Immature natural killer cell (primary cell): ENCODE results near the gene DEGS2. TPM values are rescaled to one million over a fixed set of nuclear protein-coding genes. Genes with fewer than 3 reads are reported as not detected.

Source experiments
- DNase-seq, 3 donors: peaks; one replicate each; pipeline ENCODE4 v3.0.0; 2022; ENCODE audit warnings: mixed read lengths in 1 of 3
- H3K27ac Mint-ChIP-seq, 6 donors: one replicate each; pipeline ENCODE4 v1.8.0; 2020; ENCODE audit warnings: mixed read lengths in 6 of 6, mild to moderate bottlenecking in 5 of 6, inconsistent platforms in 4 of 6, moderate library complexity in 3 of 6
- H3K27me3 Mint-ChIP-seq, 3 donors: one replicate each; pipeline ENCODE4 v1.8.0; 2020 to 2021; ENCODE audit warnings: low read depth in 3 of 3, mild to moderate bottlenecking in 3 of 3, mixed read lengths in 3 of 3, moderate library complexity in 3 of 3, inconsistent platforms in 1 of 3
- H3K36me3 Mint-ChIP-seq, 3 donors: one replicate each; pipeline ENCODE4 v1.8.0; 2020; ENCODE audit warnings: mixed read lengths in 3 of 3, inconsistent platforms in 2 of 3, mild to moderate bottlenecking in 2 of 3
- H3K4me1 Mint-ChIP-seq, 2 donors: one replicate each; pipeline ENCODE4 v1.8.0; 2020; ENCODE audit warnings: inconsistent platforms in 2 of 2, mild to moderate bottlenecking in 2 of 2, mixed read lengths in 2 of 2, moderate library complexity in 1 of 2
- H3K4me3 Mint-ChIP-seq, 5 donors: one replicate each; pipeline ENCODE4 v1.8.0; 2020; ENCODE audit warnings: mild to moderate bottlenecking in 5 of 5, mixed read lengths in 5 of 5, inconsistent platforms in 3 of 5, moderate library complexity in 3 of 5
- H3K9me3 Mint-ChIP-seq, 6 donors: one replicate each; pipeline ENCODE4 v1.8.0; 2020; ENCODE audit warnings: mild to moderate bottlenecking in 6 of 6, mixed read lengths in 6 of 6, inconsistent platforms in 4 of 6, moderate library complexity in 3 of 6
- polyA plus RNA-seq, 3 donors: library from polyadenylated mRNA; unstranded; fragments of 300-500 nt; fragmentation: Illumina TruSeq; gene quantifications; one replicate each; pipeline ENCODE4 v1.2.3, GENCODE V29; 2021

Gene DEGS2
- polyA plus RNA-seq, 3 donors from 2014 or later = 7.8 to 21.7 (median 12.1) TPM

- peaks cover 3 to 52% (median 24%) of the 10 kb centered on the region in 3 donors for H3K36me3 Mint-ChIP-seq
These were observed 30.8 kb downstream of the DEGS2 start for GRCh38 chr14:100128688-100129087.

GRCh38 chr14:100127853-100128455, 31.5 kb downstream of the DEGS2 start:
- H3K4me3 Mint-ChIP-seq = no peak overlapping the region
- peaks cover 0 to 6% of the 10 kb centered on the region in 2 donors for H3K4me1 Mint-ChIP-seq
- DNase-seq = no peak
- peaks cover 7 to 52% (median 27%) of the 10 kb centered on the region in 3 donors for H3K36me3 Mint-ChIP-seq
- H3K27me3 Mint-ChIP-seq = peaks cover 4 to 10% (median 4%) of the 10 kb centered on the region in 3 donors
- H3K9me3 Mint-ChIP-seq = no peaks in the 10 kb centered on the region
- H3K27ac Mint-ChIP-seq = peak overlapping the region in 2 of 6 donors; percentile 25 to 34

More at GRCh38 chr14:100128688-100129087, 30.8 kb downstream of the DEGS2 start:
- H3K9me3 Mint-ChIP-seq = no peaks in the 10 kb centered on the region
- H3K4me3 Mint-ChIP-seq = no peak overlapping the region
- H3K27ac Mint-ChIP-seq = no peak overlapping the region
- no peak for DNase-seq
- peaks cover 0 to 4% of the 10 kb centered on the region in 2 donors for H3K4me1 Mint-ChIP-seq
- peaks cover 4 to 10% (median 4%) of the 10 kb centered on the region in 3 donors for H3K27me3 Mint-ChIP-seq

GRCh38 chr14:100126401-100126800, 33.0 kb downstream of the DEGS2 start:
- H3K9me3 Mint-ChIP-seq = no peaks in the 10 kb centered on the region
- H3K27me3 Mint-ChIP-seq = peaks cover 1 to 6% (median 2%) of the 10 kb centered on the region in 3 donors
- peaks cover 8 to 40% (median 25%) of the 10 kb centered on the region in 3 donors for H3K36me3 Mint-ChIP-seq
- no peak for DNase-seq
- peak overlapping the region in 2 of 6 donors; percentile 17 to 28 for H3K27ac Mint-ChIP-seq
- H3K4me1 Mint-ChIP-seq = peaks cover 0 to 10% of the 10 kb centered on the region in 2 donors
- H3K4me3 Mint-ChIP-seq = no peak overlapping the region

- H3K4me1 Mint-ChIP-seq = peaks cover 8 to 13% of the 10 kb centered on the region in 2 donors
- peaks cover 5 to 23% (median 18%) of the 10 kb centered on the region in 3 donors for H3K36me3 Mint-ChIP-seq
- H3K4me3 Mint-ChIP-seq = no peak overlapping the region
- no peaks in the 10 kb centered on the region for H3K9me3 Mint-ChIP-seq
- DNase-seq = no peak
- peaks cover 0 to 5% (median 4%) of the 10 kb centered on the region in 3 donors for H3K27me3 Mint-ChIP-seq
- H3K27ac Mint-ChIP-seq = peak overlapping the region in 4 of 6 donors; percentile 30 to 71 (median 42)
These were observed 34.8 kb downstream of the DEGS2 start for GRCh38 chr14:100124551-100125088.

- H3K4me1 Mint-ChIP-seq = peaks cover 8 to 16% of the 10 kb centered on the region in 2 donors
- H3K9me3 Mint-ChIP-seq = no peaks in the 10 kb centered on the region
- H3K27ac Mint-ChIP-seq = peak overlapping the region in 2 of 6 donors; percentile 6 to 8
- no peak for DNase-seq
- H3K27me3 Mint-ChIP-seq = peaks cover 0 to 8% (median 4%) of the 10 kb centered on the region in 3 donors
- no peak overlapping the region for H3K4me3 Mint-ChIP-seq
- peaks cover 5 to 20% (median 18%) of the 10 kb centered on the region in 3 donors for H3K36me3 Mint-ChIP-seq
These were observed 35.8 kb downstream of the DEGS2 start for GRCh38 chr14:100123618-100124017.

- Mint-ChIP-seq H3K27ac (peak overlapping the region; percentile 6 to 78 (median 68)), H3K4me1 (peaks cover 16 to 20% of the 10 kb centered on the region in 2 donors), H3K27me3 (peaks cover 0 to 9% (median 4%) of the 10 kb centered on the region in 3 donors), H3K36me3 (peaks cover 5 to 27% (median 22%) of the 10 kb centered on the region in 3 donors), H3K4me3 (no peak overlapping the region), H3K9me3 (no peaks in the 10 kb centered on the region)
- DNase-seq = no peak
These were observed 36.8 kb downstream of the DEGS2 start for GRCh38 chr14:100122481-100123223.

- peak overlapping the region in 3 of 6 donors; percentile 24 to 71 (median 51) for H3K27ac Mint-ChIP-seq
- H3K9me3 Mint-ChIP-seq = no peaks in the 10 kb centered on the region
- no peak for DNase-seq
- peaks cover 0 to 9% (median 4%) of the 10 kb centered on the region in 3 donors for H3K27me3 Mint-ChIP-seq
- peaks cover 20% of the 10 kb centered on the region in 2 donors for H3K4me1 Mint-ChIP-seq
- no peak overlapping the region for H3K4me3 Mint-ChIP-seq
- H3K36me3 Mint-ChIP-seq = peaks cover 5 to 24% (median 18%) of the 10 kb centered on the region in 3 donors
These were observed 37.6 kb downstream of the DEGS2 start for GRCh38 chr14:100121643-100122480.

GRCh38 chr14:100120522-100121269, 38.7 kb downstream of the DEGS2 start:
- no peak overlapping the region for H3K4me3 Mint-ChIP-seq
- peaks cover 9 to 29% (median 22%) of the 10 kb centered on the region in 3 donors for H3K36me3 Mint-ChIP-seq
- no peaks in the 10 kb centered on the region for H3K9me3 Mint-ChIP-seq
- no peak for DNase-seq
- H3K27me3 Mint-ChIP-seq = peaks cover 0 to 9% (median 4%) of the 10 kb centered on the region in 3 donors
- peaks cover 23 to 29% of the 10 kb centered on the region in 2 donors for H3K4me1 Mint-ChIP-seq
- peak overlapping the region; percentile 13 to 79 (median 68) for H3K27ac Mint-ChIP-seq

GRCh38 chr14:100119251-100119650, 40.2 kb downstream of the DEGS2 start:
- H3K27me3 Mint-ChIP-seq = peaks cover 0 to 10% (median 3%) of the 10 kb centered on the region in 3 donors
- no peak for DNase-seq
- peaks cover 20 to 39% of the 10 kb centered on the region in 2 donors for H3K4me1 Mint-ChIP-seq
- H3K27ac Mint-ChIP-seq = peak overlapping the region in 5 of 6 donors; percentile 33 to 78 (median 43)
- H3K9me3 Mint-ChIP-seq = no peaks in the 10 kb centered on the region
- H3K4me3 Mint-ChIP-seq = no peak overlapping the region
- H3K36me3 Mint-ChIP-seq = peaks cover 9 to 22% (median 16%) of the 10 kb centered on the region in 3 donors

GRCh38 chr14:100118396-100119011, 40.9 kb downstream of the DEGS2 start:
- H3K36me3 Mint-ChIP-seq = peaks cover 9 to 22% (median 16%) of the 10 kb centered on the region in 3 donors
- DNase-seq = no peak
- no peak overlapping the region for H3K4me3 Mint-ChIP-seq
- peaks cover 0 to 10% (median 3%) of the 10 kb centered on the region in 3 donors for H3K27me3 Mint-ChIP-seq
- H3K27ac Mint-ChIP-seq = peak overlapping the region; percentile 36 to 85 (median 74)
- no peaks in the 10 kb centered on the region for H3K9me3 Mint-ChIP-seq
- H3K4me1 Mint-ChIP-seq = peaks cover 24 to 45% of the 10 kb centered on the region in 2 donors

GRCh38 chr14:100117633-100118395, 41.6 kb downstream of the DEGS2 start:
- no peak for DNase-seq
- Mint-ChIP-seq H3K4me1 (peaks cover 28 to 52% of the 10 kb centered on the region in 2 donors), H3K36me3 (peaks cover 4 to 24% (median 15%) of the 10 kb centered on the region in 3 donors), H3K4me3 (no peak overlapping the region), H3K27me3 (peaks cover 0 to 11% (median 3%) of the 10 kb centered on the region in 3 donors), H3K9me3 (no peaks in the 10 kb centered on the region), H3K27ac (peak overlapping the region in 5 of 6 donors; percentile 52 to 85 (median 75))
